OCI-LY3 (cell line): ENCODE measurements around the gene NINL.

ENCODE experiments used
- H2AFZ ChIP-seq: fragments of 200-600, 300-600 bp; shearing (Covaris generic); 2 replicates; pipeline ENCODE4 v1.6.0; 2014; ENCODE audit warnings: antibody characterized with exemption, low read depth, low read length
- H3K27ac ChIP-seq: fragments of 200-600, 300-600 bp; sonication (generic); 2 replicates; pipeline ENCODE4 v1.5.1; 2014; ENCODE audit warnings: mild to moderate bottlenecking, low read length, moderate library complexity, mixed read lengths
- H3K27me3 ChIP-seq: fragments of 200-600, 300-600 bp; sonication (generic); 2 replicates; pipeline ENCODE4 v1.6.1; 2014; ENCODE audit warnings: low read depth, low read length, mixed read lengths
- H3K36me3 ChIP-seq: fragments of 200-600, 300-600 bp; sonication (generic); replicated peaks from 2 replicates; pipeline ENCODE3; 2014; ENCODE audit warnings: low read depth, low read length, mixed read lengths
- H3K4me1 ChIP-seq: fragments of 300-600, 200-600 bp; sonication (generic); 2 replicates; pipeline ENCODE4 v1.6.1; 2014; ENCODE audit warnings: low read length, mixed read lengths
- H3K4me2 ChIP-seq: fragments of 200-600, 300-600 bp; sonication (generic); 2 replicates; pipeline ENCODE4 v1.6.1; 2014; ENCODE audit warnings: low read length, mixed read lengths
- H3K4me3 ChIP-seq: fragments of 300-600, 200-600 bp; sonication (generic); 2 replicates; pipeline ENCODE4 v1.5.1; 2014; ENCODE audit warnings: antibody characterized with exemption, mild to moderate bottlenecking, low read length, moderate library complexity
- H3K79me2 ChIP-seq: fragments of 300-600, 200-600 bp; shearing (Covaris generic); 2 replicates; pipeline ENCODE4 v1.6.1; 2014; ENCODE audit warnings: mild to moderate bottlenecking, low read length, mixed read lengths
- H3K9ac ChIP-seq: fragments of 300-600, 200-600 bp; shearing (Covaris generic); 2 replicates; pipeline ENCODE4 v1.6.0; 2014; ENCODE audit warnings: mild to moderate bottlenecking, low read length, moderate library complexity
- H3K9me3 ChIP-seq: fragments of 200-600, 300-600 bp; shearing (Covaris generic); 2 replicates; pipeline ENCODE4 v1.6.1; 2014; ENCODE audit warnings: low read length, mixed read lengths; ENCODE audit not compliant: insufficient read depth
- H4K20me1 ChIP-seq: fragments of 200-600, 300-600 bp; sonication (generic); 2 replicates; pipeline ENCODE4 v1.6.1; 2016; ENCODE audit warnings: low read length, mixed read lengths; ENCODE audit not compliant: insufficient read depth
- CTCF ChIP-seq: fragments of 200-600, 300-600 bp; sonication (generic); IDR thresholded peaks from 2 replicates; pipeline ENCODE4 v1.5.1; 2014; ENCODE audit warnings: antibody characterized with exemption, low read length, low read depth
- EZH2phosphoT487 ChIP-seq: fragments of 200-600 bp; shearing (Covaris generic); IDR thresholded peaks from 2 replicates; pipeline ENCODE4 v1.6.1; 2018; ENCODE audit warnings: antibody characterized with exemption, mixed run types, low read depth

Gene NINL

DNA sequence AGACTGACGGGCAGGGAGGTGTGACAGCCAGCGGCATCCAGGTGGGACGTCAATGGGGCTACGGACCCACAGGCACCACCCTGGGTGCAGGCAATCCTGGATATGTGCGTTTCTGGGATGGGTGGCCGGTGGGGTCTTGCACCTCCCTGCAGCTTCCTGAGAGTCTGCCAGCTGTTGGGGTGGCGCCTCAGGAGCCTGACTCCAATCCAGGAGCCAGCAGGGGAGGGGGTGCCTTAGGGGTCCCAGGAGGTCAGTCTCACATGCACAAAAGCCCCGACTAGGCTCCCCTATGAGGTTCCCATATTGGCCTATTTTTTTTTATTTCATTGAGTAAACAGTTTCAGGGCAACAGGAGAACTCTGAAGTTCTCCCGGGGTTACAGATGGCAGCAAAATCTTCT lies 104.5 kb downstream of the NINL start:
- Histone ChIP-seq H3K4me3 (no peak overlapping the region), H3K36me3 (no peaks in the 10 kb centered on the region), H3K27ac (no peak overlapping the region), H3K4me1 (0 out of 2 replicates have a peak, but pooled peaks cover 3% of the 10 kb centered on the region), H3K9me3 (no peaks in the 10 kb centered on the region), H3K4me2 (no peak overlapping the region), H3K27me3 (peaks cover 11% of the 10 kb centered on the region), H2AFZ (no peak overlapping the region), H4K20me1 (no peaks in the 10 kb centered on the region), H3K9ac (no peak overlapping the region), H3K79me2 (no peaks in the 10 kb centered on the region)
- TF ChIP-seq CTCF (no peak), EZH2phosphoT487 (no peak)

GRCh38 chr20:25480156-25480555 lies 105.2 kb downstream of the NINL start:
- peaks cover 7% of the 10 kb centered on the region for H3K27me3 ChIP-seq
- H3K4me3 ChIP-seq, result no peak overlapping the region
- H3K9me3 ChIP-seq, result no peaks in the 10 kb centered on the region
- H2AFZ ChIP-seq, result no peak overlapping the region
- H3K27ac ChIP-seq, result no peak overlapping the region
- TF ChIP-seq EZH2phosphoT487 (no peak), CTCF (no peak)
- H3K36me3 ChIP-seq, result no peaks in the 10 kb centered on the region
- H3K79me2 ChIP-seq, result no peaks in the 10 kb centered on the region
- peaks cover 8% of the 10 kb centered on the region; the same call in 1 of the 2 replicates for H3K4me1 ChIP-seq
- H3K4me2 ChIP-seq, result no peak overlapping the region
- no peaks in the 10 kb centered on the region for H4K20me1 ChIP-seq
- H3K9ac ChIP-seq, result no peak overlapping the region

- Histone ChIP-seq H4K20me1 (no peaks in the 10 kb centered on the region), H3K4me2 (no peak overlapping the region), H3K79me2 (no peaks in the 10 kb centered on the region), H3K27ac (no peak overlapping the region), H2AFZ (no peak overlapping the region), H3K27me3 (peaks cover 2% of the 10 kb centered on the region; the same call in 1 of the 2 replicates), H3K9me3 (no peaks in the 10 kb centered on the region), H3K4me1 (peaks cover 6% of the 10 kb centered on the region; the same call in 1 of the 2 replicates), H3K36me3 (no peaks in the 10 kb centered on the region), H3K4me3 (no peak overlapping the region), H3K9ac (no peak overlapping the region)
- TF ChIP-seq CTCF (no peak), EZH2phosphoT487 (no peak)
Measured at GRCh38 chr20:25479638-25480037, 105.7 kb downstream of the NINL start.

DNA sequence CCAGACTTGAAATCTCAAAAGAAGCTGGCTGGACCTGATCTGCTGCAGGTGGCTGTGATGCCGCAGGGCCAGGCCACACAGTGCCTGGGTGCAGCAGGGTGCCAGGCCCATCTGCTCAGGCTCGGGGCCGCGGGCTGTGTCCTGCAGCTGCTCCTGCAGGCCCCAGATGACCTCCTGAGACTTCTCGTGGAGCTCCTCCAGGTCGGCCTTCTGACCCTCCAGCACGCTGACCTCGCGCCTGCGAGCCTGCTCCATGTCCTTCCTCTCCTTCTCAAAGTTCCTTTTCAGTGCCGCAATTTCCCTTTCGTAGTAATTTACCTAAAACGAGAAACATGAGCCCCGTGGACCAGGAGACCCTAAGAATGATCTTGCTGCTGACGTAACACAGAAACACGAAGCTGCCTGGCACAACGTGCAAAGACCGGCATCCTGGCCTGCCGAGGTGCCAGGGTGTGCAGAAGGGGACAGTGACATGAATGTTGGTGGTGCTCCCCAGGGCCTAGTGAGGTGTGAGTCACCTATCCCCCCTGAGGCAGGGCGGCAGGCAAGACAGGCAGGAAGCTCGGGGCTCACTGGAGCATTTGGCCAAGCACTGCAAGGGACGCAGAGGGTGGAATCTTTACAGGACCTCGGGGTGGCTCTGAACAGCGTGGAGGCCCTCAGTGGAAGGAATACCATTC lies 106.3 kb downstream of the NINL start:
- no peak for TF ChIP-seq CTCF
- TF ChIP-seq EZH2phosphoT487, result no peak
- H3K9me3 ChIP-seq, result no peaks in the 10 kb centered on the region
- H3K27ac ChIP-seq, result no peak overlapping the region
- no peak overlapping the region for H2AFZ ChIP-seq
- peaks cover 6% of the 10 kb centered on the region; the same call in 1 of the 2 replicates for H3K4me1 ChIP-seq
- H3K9ac ChIP-seq, result no peak overlapping the region
- no peaks in the 10 kb centered on the region for H3K36me3 ChIP-seq
- H4K20me1 ChIP-seq, result no peaks in the 10 kb centered on the region
- H3K4me2 ChIP-seq, result no peak overlapping the region
- H3K79me2 ChIP-seq, result no peaks in the 10 kb centered on the region
- no peaks in the 10 kb centered on the region; the same call in 1 of the 2 replicates for H3K27me3 ChIP-seq
- H3K4me3 ChIP-seq, result no peak overlapping the region
